Duodenal mucosa (tissue), 2 donors: Measurements from ENCODE around the gene NLN.

ENCODE experiments used
- H3K27ac ChIP-seq: one replicate; pipeline ENCODE4 v1.7.0; 2013; ENCODE audit warnings: low read depth, low read length
- H3K27me3 ChIP-seq, 2 donors: one replicate each; pipeline ENCODE4 v1.7.0; 2013; ENCODE audit warnings: low read length in 2 of 2, control low read depth in 1 of 2; ENCODE audit not compliant: insufficient read depth in 2 of 2, control insufficient read depth in 1 of 2
- H3K36me3 ChIP-seq, 2 donors: one replicate each; pipeline ENCODE4 v1.7.0; 2013; ENCODE audit warnings: low read length in 2 of 2, control low read depth in 1 of 2; ENCODE audit not compliant: insufficient read depth in 2 of 2, control insufficient read depth in 1 of 2
- H3K4me1 ChIP-seq, 2 donors: one replicate each; pipeline ENCODE4 v1.7.0; 2013; ENCODE audit warnings: low read length in 2 of 2, control low read depth in 1 of 2; ENCODE audit not compliant: insufficient read depth in 2 of 2, control insufficient read depth in 1 of 2
- H3K4me3 ChIP-seq, 2 donors: one replicate each; pipeline ENCODE4 v1.7.0; 2013; ENCODE audit warnings: low read length in 2 of 2, low read depth in 1 of 2
- H3K9ac ChIP-seq, 2 donors: one replicate each; pipeline ENCODE4 v1.7.0; 2013; ENCODE audit warnings: low read length in 2 of 2, low read depth in 1 of 2
- H3K9me3 ChIP-seq, 2 donors: one replicate each; pipeline ENCODE4 v1.7.0; 2013; ENCODE audit warnings: low read length in 2 of 2, control low read depth in 1 of 2; ENCODE audit not compliant: control insufficient read depth in 1 of 2

NLN gene

DNA sequence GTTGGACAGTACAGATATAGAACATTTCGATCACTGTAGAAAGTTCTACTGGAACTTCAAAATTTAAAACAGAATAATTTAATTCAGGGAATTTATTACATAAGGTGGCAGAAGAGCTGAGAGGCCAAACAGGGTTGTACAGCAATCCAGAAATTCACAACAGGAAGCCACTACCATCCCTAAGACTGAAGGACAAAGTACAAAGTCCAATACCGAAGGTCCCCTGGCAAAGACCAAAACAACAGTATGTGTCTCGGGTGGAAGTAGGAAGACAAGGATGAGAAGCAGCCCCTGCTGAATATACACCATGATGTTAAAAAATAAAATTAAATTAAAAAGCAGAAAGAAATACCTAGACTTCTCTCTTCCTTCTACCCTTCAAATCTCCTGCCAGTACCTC is 20.0 kb upstream of the NLN start:
- Histone ChIP-seq H3K4me3 (no peak overlapping the region), H3K9me3 (no peaks in the 10 kb centered on the region), H3K9ac (no peak overlapping the region), H3K4me1 (no peaks in the 10 kb centered on the region), H3K27me3 (no peaks in the 10 kb centered on the region), H3K27ac (no peak overlapping the region), H3K36me3 (no peaks in the 10 kb centered on the region)

DNA sequence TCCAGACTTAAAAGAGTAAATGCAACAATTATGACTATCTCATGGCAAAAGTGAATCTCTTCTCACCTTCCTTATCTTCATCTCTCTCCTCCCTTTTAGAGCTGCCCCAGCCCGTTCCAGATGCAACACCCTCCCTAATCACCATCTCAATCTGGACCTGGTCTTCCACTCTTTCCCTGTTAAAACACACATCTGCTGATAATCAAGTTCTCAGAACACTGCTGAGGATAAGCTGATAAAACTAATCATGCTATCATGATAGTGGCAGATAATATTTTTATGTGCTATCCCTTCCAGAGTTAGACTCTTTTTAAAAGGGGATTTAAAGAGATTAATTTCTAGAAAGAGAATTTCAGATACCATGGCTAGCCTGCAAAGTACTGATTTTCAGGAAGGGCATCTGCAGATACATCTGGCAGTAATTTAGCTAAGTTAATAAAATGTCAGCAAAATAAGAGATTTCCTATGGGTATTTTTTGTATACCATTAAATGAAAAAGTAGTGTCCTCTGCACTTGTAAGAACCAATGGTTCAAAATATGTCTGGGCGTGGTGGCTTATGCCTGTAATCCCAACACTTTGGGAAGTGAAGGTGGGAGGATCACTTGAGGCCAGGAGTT is 17.3 kb upstream of the NLN start:
- H3K36me3 ChIP-seq, result no peaks in the 10 kb centered on the region
- H3K9me3 ChIP-seq, result no peaks in the 10 kb centered on the region

DNA sequence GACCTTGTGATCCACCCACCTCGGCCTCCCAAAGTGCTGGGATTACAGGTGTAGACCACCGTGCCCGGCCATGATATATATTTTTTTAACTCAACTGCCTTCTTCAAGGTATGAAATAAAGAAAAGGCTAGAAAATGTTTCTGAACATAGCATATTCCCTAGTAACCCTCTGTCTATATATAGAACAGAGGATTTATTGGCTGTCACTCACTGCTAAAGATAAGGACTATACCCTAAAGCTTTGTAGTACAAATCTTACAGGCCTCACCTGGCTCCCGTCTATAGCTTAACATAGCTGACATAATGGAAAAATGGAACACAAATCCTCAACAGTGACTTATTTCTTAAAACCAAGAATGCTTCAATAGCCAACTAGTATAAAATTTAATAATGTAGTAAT is 14.3 kb upstream of the NLN start:
- no peaks in the 10 kb centered on the region for H3K27me3 ChIP-seq
- H3K9me3 ChIP-seq, result no peaks in the 10 kb centered on the region
- H3K36me3 ChIP-seq, result no peaks in the 10 kb centered on the region
- no peak overlapping the region for H3K4me3 ChIP-seq
- no peak overlapping the region for H3K27ac ChIP-seq
- no peaks in the 10 kb centered on the region for H3K4me1 ChIP-seq
- no peak overlapping the region for H3K9ac ChIP-seq

More for the DNA sequence above, 17.3 kb upstream of the NLN start:
- no peak overlapping the region for H3K27ac ChIP-seq
- H3K9ac ChIP-seq, result no peak overlapping the region
- H3K4me3 ChIP-seq, result no peak overlapping the region
- H3K27me3 ChIP-seq, result no peaks in the 10 kb centered on the region
- no peaks in the 10 kb centered on the region for H3K4me1 ChIP-seq

DNA sequence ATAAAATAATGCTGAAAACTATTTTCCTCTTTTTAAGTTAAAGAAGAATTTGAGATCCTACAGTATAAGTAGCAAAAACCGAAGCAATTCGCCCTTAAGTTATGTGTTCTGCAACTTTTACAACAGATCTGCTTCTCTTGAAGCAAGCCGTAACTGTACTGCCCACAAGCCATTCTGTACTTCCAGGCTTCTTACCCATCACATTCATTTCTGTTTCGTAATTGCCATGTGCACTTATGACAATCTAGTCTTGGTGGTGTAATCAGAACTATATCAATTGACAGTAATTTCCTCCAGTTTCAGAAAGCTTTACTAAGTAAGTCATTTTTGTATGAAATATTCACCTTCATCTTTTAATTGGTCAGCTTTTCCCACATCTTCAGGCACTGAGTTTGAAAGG is 13.9 kb upstream of the NLN start:
- Histone ChIP-seq H3K9ac (no peak overlapping the region), H3K27me3 (no peaks in the 10 kb centered on the region), H3K4me1 (no peaks in the 10 kb centered on the region), H3K27ac (no peak overlapping the region), H3K9me3 (no peaks in the 10 kb centered on the region), H3K36me3 (no peaks in the 10 kb centered on the region), H3K4me3 (no peak overlapping the region)

DNA sequence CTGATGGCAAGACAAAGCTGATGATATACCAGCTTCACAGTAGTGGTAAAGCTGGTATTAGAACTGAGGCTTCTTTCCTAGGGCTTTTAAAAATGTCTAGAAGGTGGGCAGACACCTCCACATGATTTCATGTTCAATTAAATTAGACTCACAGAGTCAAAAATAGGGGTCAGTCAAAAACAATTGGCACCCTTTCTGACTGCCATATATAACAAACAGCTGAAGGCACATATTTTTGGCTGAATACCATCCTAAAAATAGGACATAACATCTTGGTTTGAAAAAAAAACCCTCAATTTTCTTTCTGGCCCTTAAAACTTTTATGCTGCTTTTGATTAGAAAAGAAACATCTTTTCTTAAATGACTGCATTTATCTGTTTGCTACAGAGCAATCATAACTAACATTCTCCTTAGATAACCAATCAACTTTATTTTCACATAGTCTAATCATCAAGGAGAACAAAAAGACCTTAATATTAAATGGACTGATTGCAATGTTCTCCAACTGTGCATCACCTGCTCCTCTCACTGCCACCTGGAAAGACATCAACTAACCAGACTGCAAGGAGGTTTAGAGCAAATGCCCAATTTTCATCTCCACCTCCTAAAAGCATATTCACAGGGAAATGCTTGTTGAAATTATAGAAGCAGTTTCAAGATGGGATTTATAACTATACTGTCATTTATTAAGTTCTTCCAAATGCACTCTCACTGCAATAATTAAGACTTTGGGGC is 3.3 kb upstream of the NLN start:
- peaks cover 12 to 16% of the 10 kb centered on the region in 2 donors for H3K4me1 ChIP-seq
- H3K36me3 ChIP-seq, result no peaks in the 10 kb centered on the region
- H3K4me3 ChIP-seq, result no peak overlapping the region
- no peaks in the 10 kb centered on the region for H3K27me3 ChIP-seq
- H3K27ac ChIP-seq, result no peak overlapping the region
- no peaks in the 10 kb centered on the region for H3K9me3 ChIP-seq
- no peak overlapping the region for H3K9ac ChIP-seq

DNA sequence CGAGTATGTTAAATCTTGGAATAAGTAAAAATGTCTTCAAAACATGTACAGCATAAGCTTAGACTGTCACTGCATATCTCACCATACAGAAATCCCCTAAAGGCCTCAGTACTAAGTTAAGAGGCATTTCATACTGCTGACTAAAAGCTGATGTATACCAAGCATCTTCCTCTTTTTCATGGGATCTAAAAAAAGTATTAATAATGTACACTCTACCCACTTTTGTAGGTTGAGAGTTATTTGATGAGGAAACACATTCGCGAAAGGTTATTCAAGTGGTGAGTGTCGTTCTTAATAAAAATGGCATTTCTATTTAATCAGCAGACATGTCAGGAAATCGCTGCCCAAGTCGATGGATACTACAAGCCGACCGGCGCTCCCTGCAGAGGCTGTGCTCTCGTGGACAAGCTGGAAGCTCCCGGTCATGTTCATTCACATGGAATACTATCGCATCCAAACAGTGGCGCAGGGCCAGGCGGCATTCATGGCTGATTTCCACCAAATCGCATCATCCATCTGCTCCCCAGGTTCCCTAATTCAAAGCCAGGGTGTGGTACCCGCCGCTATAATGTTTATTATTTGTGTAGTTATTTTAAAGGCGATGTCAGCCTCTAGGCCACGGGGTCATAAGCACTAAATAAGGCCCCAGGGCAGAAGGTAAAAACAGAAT is 820 bp upstream of the NLN start:
- Histone ChIP-seq H3K27ac (no peak overlapping the region), H3K4me1 (peaks cover 12 to 16% of the 10 kb centered on the region in 2 donors), H3K27me3 (no peaks in the 10 kb centered on the region), H3K4me3 (peak overlapping the region; percentile 84 to 96), H3K9ac (peak overlapping the region; percentile 71 to 79), H3K36me3 (no peaks in the 10 kb centered on the region), H3K9me3 (no peaks in the 10 kb centered on the region)

DNA sequence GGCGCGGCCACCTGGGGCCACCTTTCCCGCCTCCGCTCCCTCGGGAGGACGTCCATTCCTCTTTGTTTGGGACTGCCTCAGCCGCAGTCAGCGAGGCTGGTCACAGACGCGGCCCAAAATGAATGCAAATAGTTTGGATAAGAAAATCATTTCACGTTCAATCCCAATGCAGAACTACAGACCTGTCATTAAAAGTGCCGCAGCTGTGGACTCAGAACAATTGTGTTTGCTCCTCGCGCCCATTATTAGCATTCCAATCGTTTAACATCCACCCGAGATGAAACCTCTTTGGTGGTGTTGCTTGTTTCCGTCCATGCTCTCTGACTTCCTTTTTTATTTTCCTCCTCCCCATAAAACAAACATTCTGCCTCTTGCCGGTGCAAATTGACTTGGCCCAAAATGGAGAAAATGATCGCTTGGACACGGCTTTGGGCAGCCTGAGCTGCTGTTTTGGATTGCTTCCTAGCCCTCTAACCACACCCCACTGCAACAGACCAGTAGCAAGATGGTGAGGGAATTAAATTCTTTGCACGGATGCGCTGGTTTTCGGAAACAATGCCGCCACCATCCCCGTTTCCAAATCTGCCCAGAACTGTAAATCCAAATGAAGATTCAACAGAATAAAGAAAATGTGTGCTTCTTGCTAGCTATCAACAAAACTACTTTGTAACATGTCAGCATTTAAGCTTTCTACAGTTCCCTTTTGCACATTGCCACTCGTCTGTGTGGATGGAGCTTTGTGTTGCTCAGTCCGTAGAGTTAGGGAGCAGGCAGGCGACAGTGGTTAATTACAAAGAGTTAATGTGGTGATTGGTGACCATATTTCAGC is 784 bp downstream of the NLN start:
- peaks cover 12 to 16% of the 10 kb centered on the region in 2 donors for H3K4me1 ChIP-seq
- peak overlapping the region; percentile 79 to 83 for H3K4me3 ChIP-seq
- no peaks in the 10 kb centered on the region for H3K27me3 ChIP-seq
- H3K9me3 ChIP-seq, result no peaks in the 10 kb centered on the region
- H3K9ac ChIP-seq, result peak overlapping the region; percentile 38 to 53
- H3K27ac ChIP-seq, result no peak overlapping the region
- no peaks in the 10 kb centered on the region for H3K36me3 ChIP-seq

DNA sequence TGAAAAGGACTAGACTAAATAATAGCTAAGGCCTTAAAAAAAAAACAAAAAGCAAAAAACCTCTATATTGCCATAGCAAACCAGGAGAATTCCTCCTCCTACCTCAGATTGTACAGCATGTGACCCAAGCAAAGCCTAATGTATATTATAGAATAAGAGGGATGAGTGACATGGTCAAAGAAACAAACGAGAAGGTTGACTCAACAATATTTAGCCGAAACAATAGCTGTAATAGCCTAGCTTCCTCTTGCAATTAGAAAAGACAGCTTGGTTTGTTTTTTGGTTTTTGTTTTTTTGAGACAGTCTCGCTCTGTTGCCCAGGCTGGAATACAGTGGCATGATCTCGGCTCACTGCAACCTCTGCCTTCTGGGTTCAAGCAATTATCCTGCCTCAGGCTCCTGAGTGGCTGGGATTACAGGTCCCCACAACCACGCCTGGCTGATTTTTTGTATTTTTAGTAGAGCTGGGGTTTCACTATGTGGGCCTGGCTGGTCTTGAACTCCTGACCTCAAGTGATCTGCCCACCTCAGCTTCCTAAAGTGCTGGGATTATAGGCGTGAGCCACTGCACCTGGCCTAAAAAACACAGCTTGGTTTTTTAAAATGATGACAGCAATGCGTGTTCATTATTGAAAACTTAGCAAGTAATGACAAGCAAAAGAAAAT is 5.6 kb downstream of the NLN start:
- Histone ChIP-seq H3K36me3 (no peaks in the 10 kb centered on the region), H3K9me3 (no peaks in the 10 kb centered on the region), H3K4me3 (no peak overlapping the region), H3K27ac (no peak overlapping the region), H3K4me1 (peaks cover 3 to 7% of the 10 kb centered on the region in 2 donors), H3K27me3 (no peaks in the 10 kb centered on the region), H3K9ac (no peak overlapping the region)

DNA sequence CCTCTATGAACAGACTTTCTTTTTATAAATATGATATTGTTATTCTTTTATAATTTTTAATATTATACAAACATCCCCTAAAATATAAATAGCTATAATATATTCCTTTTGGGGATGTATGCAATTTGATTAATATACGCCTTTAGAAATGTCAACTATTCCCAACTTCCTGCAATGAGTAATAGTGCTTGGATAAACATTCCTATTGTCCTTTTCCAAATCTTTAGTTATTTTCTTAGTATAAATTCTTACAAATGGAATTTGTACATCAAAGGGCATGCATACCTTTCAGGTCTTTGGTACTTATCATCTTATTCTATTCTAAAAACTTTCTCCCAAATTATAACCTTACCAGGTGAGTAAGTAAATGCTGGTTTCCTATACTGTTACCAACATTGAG is 6.2 kb downstream of the NLN start:
- H3K9ac ChIP-seq, result no peak overlapping the region
- no peak overlapping the region for H3K27ac ChIP-seq
- H3K9me3 ChIP-seq, result no peaks in the 10 kb centered on the region
- no peaks in the 10 kb centered on the region for H3K27me3 ChIP-seq
- H3K4me1 ChIP-seq, result peaks cover 0 to 1% of the 10 kb centered on the region in 2 donors
- H3K36me3 ChIP-seq, result no peaks in the 10 kb centered on the region
- H3K4me3 ChIP-seq, result no peak overlapping the region
